DOHH2 (cell line): ENCODE results near the gene PDE4D.

Source experiments
- H3F3A ChIP-seq: fragments of 200-600 bp; sonication (generic), shearing (Covaris generic); 2 replicates; pipeline ENCODE4 v1.6.0; 2016; ENCODE audit warnings: antibody characterized with exemption, mild to moderate bottlenecking; ENCODE audit not compliant: control insufficient read depth, insufficient read depth
- H3K27ac ChIP-seq: fragments of 200-600 bp; sonication (generic); 2 replicates; pipeline ENCODE4 v1.5.1; 2014; ENCODE audit warnings: low read depth, mild to moderate bottlenecking, low read length, moderate library complexity
- H3K27me3 ChIP-seq: fragments of 200-600 bp; sonication (generic); 2 replicates; pipeline ENCODE4 v1.6.1; 2014; ENCODE audit warnings: mild to moderate bottlenecking, low read length, mixed read lengths; ENCODE audit not compliant: control insufficient read depth
- H3K36me3 ChIP-seq: fragments of 200-600 bp; sonication (generic); 2 replicates; pipeline ENCODE4 v1.6.1; 2014; ENCODE audit warnings: mild to moderate bottlenecking, low read length, moderate library complexity, mixed read lengths; ENCODE audit not compliant: control insufficient read depth
- H3K4me1 ChIP-seq: fragments of 200-600 bp; sonication (generic); 2 replicates; pipeline ENCODE4 v1.6.1; 2014; ENCODE audit warnings: mild to moderate bottlenecking, low read length, mixed read lengths; ENCODE audit not compliant: control insufficient read depth
- H3K4me2 ChIP-seq: fragments of 200-600 bp; sonication (generic); 2 replicates; pipeline ENCODE4 v1.6.0; 2014; ENCODE audit warnings: mild to moderate bottlenecking, low read length, moderate library complexity
- H3K4me3 ChIP-seq: fragments of 200-600 bp; sonication (generic); 2 replicates; pipeline ENCODE4 v1.5.1; 2014; ENCODE audit warnings: mild to moderate bottlenecking, low read length, mixed read lengths
- H3K79me2 ChIP-seq: fragments of 200-600 bp; sonication (generic); 2 replicates; pipeline ENCODE4 v1.6.1; 2014; ENCODE audit warnings: mild to moderate bottlenecking, low read length, mixed read lengths; ENCODE audit not compliant: control insufficient read depth
- H3K9me2 ChIP-seq: fragments of 200-600 bp; sonication (generic); replicated peaks from 2 replicates; pipeline ENCODE4 v1.6.1; 2014; ENCODE audit warnings: mild to moderate bottlenecking, low read length, mixed read lengths; ENCODE audit not compliant: control insufficient read depth
- H3K9me3 ChIP-seq: fragments of 200-600 bp; sonication (generic); 2 replicates; pipeline ENCODE4 v1.6.1; 2014; ENCODE audit warnings: antibody characterized with exemption, low read length, mixed read lengths; ENCODE audit not compliant: control insufficient read depth, insufficient read depth
- H4K20me1 ChIP-seq: fragments of 200-600 bp; sonication (generic); 2 replicates; pipeline ENCODE4 v1.6.0; 2014; ENCODE audit warnings: low read depth, mild to moderate bottlenecking, antibody characterized with exemption, low read length, moderate library complexity; ENCODE audit not compliant: control insufficient read depth, insufficient read depth
- CTCF ChIP-seq: fragments of 200-600 bp; sonication (generic); IDR thresholded peaks from one replicate; pipeline ENCODE4 v1.5.1; 2014; ENCODE audit warnings: antibody characterized with exemption, mild to moderate bottlenecking, low read depth, low read length; ENCODE audit not compliant: poor library complexity, severe bottlenecking
- EZH2phosphoT487 ChIP-seq: fragments of 200-600 bp; sonication (generic); IDR thresholded peaks from 2 replicates; pipeline ENCODE4 v1.6.1; 2017; ENCODE audit warnings: borderline replicate concordance, mild to moderate bottlenecking, antibody characterized with exemption, low read length, moderate library complexity, mixed read lengths

Gene PDE4D

GRCh38 chr5:59187857-59188256 lies 705.7 kb downstream of the PDE4D start:
- Histone ChIP-seq H3K4me3 (no peak overlapping the region), H3K79me2 (no peaks in the 10 kb centered on the region), H3K27me3 (peaks cover 10% of the 10 kb centered on the region), H4K20me1 (no peaks in the 10 kb centered on the region), H3K9me2 (no peaks in the 10 kb centered on the region), H3K9me3 (no peaks in the 10 kb centered on the region), H3K27ac (no peak overlapping the region), H3K4me1 (0 out of 2 replicates have a peak, but pooled peaks cover 3% of the 10 kb centered on the region), H3K36me3 (no peaks in the 10 kb centered on the region), H3K4me2 (no peak overlapping the region), H3F3A (no peaks in the 10 kb centered on the region)
- TF ChIP-seq EZH2phosphoT487: no peak
- TF ChIP-seq CTCF: no peak

GRCh38 chr5:59186623-59187022 lies 706.9 kb downstream of the PDE4D start:
- no peak overlapping the region for H3K27ac ChIP-seq
- 0 out of 2 replicates have a peak, but pooled peaks cover 3% of the 10 kb centered on the region for H3K4me1 ChIP-seq

GRCh38 chr5:59185757-59186385 lies 707.7 kb downstream of the PDE4D start:
- no peaks in the 10 kb centered on the region for H3K79me2 ChIP-seq
- no peaks in the 10 kb centered on the region for H3K9me2 ChIP-seq
- no peak overlapping the region for H3K27ac ChIP-seq
- H3K4me3 ChIP-seq: no peak overlapping the region
- no peaks in the 10 kb centered on the region for H4K20me1 ChIP-seq
- no peaks in the 10 kb centered on the region for H3K36me3 ChIP-seq
- peaks cover 4% of the 10 kb centered on the region; the same call in 1 of the 2 replicates for H3K4me1 ChIP-seq
- TF ChIP-seq CTCF (no peak), EZH2phosphoT487 (no peak)
- no peaks in the 10 kb centered on the region for H3F3A ChIP-seq
- H3K27me3 ChIP-seq: peaks cover 12% of the 10 kb centered on the region
- no peak overlapping the region for H3K4me2 ChIP-seq
- no peaks in the 10 kb centered on the region for H3K9me3 ChIP-seq

More at GRCh38 chr5:59186623-59187022, 706.9 kb downstream of the PDE4D start:
- Histone ChIP-seq H3K36me3 (no peaks in the 10 kb centered on the region), H3K9me3 (no peaks in the 10 kb centered on the region), H3K4me2 (no peak overlapping the region), H3K9me2 (no peaks in the 10 kb centered on the region), H3K79me2 (no peaks in the 10 kb centered on the region), H3K4me3 (no peak overlapping the region), H3F3A (no peaks in the 10 kb centered on the region), H4K20me1 (no peaks in the 10 kb centered on the region), H3K27me3 (peaks cover 12% of the 10 kb centered on the region)
- TF ChIP-seq EZH2phosphoT487 (no peak), CTCF (no peak)
